CD8-positive, alpha-beta memory T cell (primary cell): Measurements from ENCODE around the gene COL8A1. TPM values are rescaled to one million over a fixed set of nuclear protein-coding genes. Genes with fewer than 3 reads are reported as not detected.

Experiments
- CTCF ChIA-PET: fragments of 350-600 bp; sonication (Branson Sonifier 250); formaldehyde crosslinking; loops from one replicate; lab custom pipeline; 2021; ENCODE audit warnings: antibody characterized with exemption; lab: Charles Lee
- POLR2A ChIA-PET: fragments of 350-600 bp; sonication (Branson Sonifier 250); formaldehyde crosslinking; loops from one replicate; lab custom pipeline; 2021; ENCODE audit warnings: antibody characterized with exemption; lab: Charles Lee
- DNase-seq, 5 donors: peaks; one replicate each; pipeline versions ENCODE4 v3.0.0 to v3.0.0-alpha.2; 2020 to 2022; ENCODE audit warnings: mixed read lengths in 1 of 5
- H3K27ac ChIP-seq: one replicate; pipeline ENCODE4 v1.7.0; 2013; ENCODE audit warnings: low read depth, mild to moderate bottlenecking, low read length, moderate library complexity
- H3K27me3 ChIP-seq: 2 replicates; pipeline ENCODE4 v1.7.0; 2013; ENCODE audit warnings: low read length, mild to moderate bottlenecking; ENCODE audit not compliant: insufficient read depth, poor library complexity, severe bottlenecking
- H3K36me3 ChIP-seq: 2 replicates; pipeline ENCODE4 v1.7.0; 2013; ENCODE audit warnings: mild to moderate bottlenecking, low read length, moderate library complexity; ENCODE audit not compliant: insufficient read depth
- H3K4me1 ChIP-seq: 2 replicates; pipeline ENCODE4 v1.7.0; 2013; ENCODE audit warnings: mild to moderate bottlenecking, low read length, moderate library complexity; ENCODE audit not compliant: insufficient read depth
- H3K4me3 ChIP-seq: 2 replicates; pipeline ENCODE4 v1.7.0; 2013; ENCODE audit warnings: mild to moderate bottlenecking, low read length
- H3K9me3 ChIP-seq: 2 replicates; pipeline ENCODE4 v1.7.0; 2013; ENCODE audit warnings: mild to moderate bottlenecking, low read length
- H3K27ac Mint-ChIP-seq, 8 donors: one replicate each; pipeline ENCODE4 v1.8.0; 2020 to 2021; ENCODE audit warnings: mixed read lengths in 8 of 8, mild to moderate bottlenecking in 6 of 8, inconsistent platforms in 3 of 8, moderate library complexity in 3 of 8
- H3K27me3 Mint-ChIP-seq, 2 donors: one replicate each; pipeline ENCODE4 v1.8.0; 2020 to 2021; ENCODE audit warnings: mixed read lengths in 2 of 2, mild to moderate bottlenecking in 1 of 2, moderate library complexity in 1 of 2
- H3K36me3 Mint-ChIP-seq, 3 donors: one replicate each; pipeline ENCODE4 v1.8.0; 2020 to 2021; ENCODE audit warnings: mixed read lengths in 3 of 3, inconsistent platforms in 1 of 3, mild to moderate bottlenecking in 1 of 3
- H3K4me1 Mint-ChIP-seq, 3 donors: one replicate each; pipeline ENCODE4 v1.8.0; 2020 to 2021; ENCODE audit warnings: mixed read lengths in 3 of 3, inconsistent platforms in 1 of 3, mild to moderate bottlenecking in 1 of 3
- H3K4me3 Mint-ChIP-seq, 7 donors: one replicate each; pipeline ENCODE4 v1.8.0; 2020 to 2021; ENCODE audit warnings: mixed read lengths in 7 of 7, mild to moderate bottlenecking in 6 of 7, moderate library complexity in 4 of 7, inconsistent platforms in 2 of 7
- H3K9me3 Mint-ChIP-seq, 5 donors: one replicate each; pipeline ENCODE4 v1.8.0; 2020 to 2022; ENCODE audit warnings: mixed read lengths in 5 of 5, mild to moderate bottlenecking in 3 of 5, moderate library complexity in 2 of 5, inconsistent platforms in 1 of 5
- polyA plus RNA-seq: library from polyadenylated mRNA; unstranded; fragments of 300-500 nt; fragmentation: Illumina TruSeq; gene quantifications from one replicate; pipeline ENCODE4 v1.2.3, GENCODE V29; 2021
- total RNA-seq, 2 experiments: library from RNA; stranded (reverse); gene quantifications; one replicate each; pipeline ENCODE4 v1.2.3, GENCODE V29; 2021

COL8A1 gene
- total and polyA plus RNA-seq, 3 experiments from 2014 or later: not detected

DNA sequence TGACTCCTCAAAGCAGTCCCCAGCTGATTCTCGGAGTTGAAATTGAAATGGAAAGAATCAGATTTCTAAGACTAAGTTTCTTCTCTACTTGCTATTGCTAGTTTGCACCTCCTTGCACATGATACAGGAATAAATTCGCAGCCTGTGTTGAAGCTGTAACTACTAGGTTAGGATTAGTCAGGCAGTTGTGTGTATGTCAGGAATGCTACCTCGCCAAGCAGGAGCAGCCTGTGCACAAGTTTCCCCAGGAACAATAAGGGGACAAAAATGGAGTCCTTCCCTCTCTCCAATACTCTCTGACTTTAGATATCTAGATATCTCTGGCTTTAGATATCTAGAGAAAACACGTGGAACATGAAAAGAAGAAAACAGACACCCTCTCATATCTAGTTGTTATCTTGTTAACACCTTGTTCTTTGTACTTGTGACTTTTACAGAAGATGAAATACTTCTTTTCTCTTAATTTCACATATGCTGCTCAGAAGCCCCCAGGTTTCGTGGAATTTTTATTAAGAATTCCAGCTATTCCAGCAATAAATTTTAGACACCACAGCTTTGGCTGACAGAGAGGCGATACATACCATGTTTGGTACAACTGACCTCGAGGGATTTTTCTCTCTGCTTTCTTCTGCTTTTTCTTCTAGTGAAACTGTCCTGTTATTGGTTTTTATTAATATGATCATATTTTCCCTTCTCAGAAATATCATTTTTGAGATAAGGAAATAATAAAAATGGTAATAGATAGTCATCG, 123.2 kb downstream of the COL8A1 start:
- H3K27ac ChIP-seq: no peak overlapping the region
- H3K4me1 Mint-ChIP-seq: no peaks in the 10 kb centered on the region
- H3K27me3 Mint-ChIP-seq: peaks cover 7 to 19% of the 10 kb centered on the region in 2 donors
- no peaks in the 10 kb centered on the region for H3K27me3 ChIP-seq
- H3K36me3 ChIP-seq: no peaks in the 10 kb centered on the region
- CTCF ChIA-PET: interaction anchor here (3.1 kb wide), 1 partner anchor 8 kb away, joined by 10 read pairs; no protein-coding TSS in a partner anchor
- no peak overlapping the region for H3K27ac Mint-ChIP-seq
- no peaks in the 10 kb centered on the region for H3K9me3 ChIP-seq
- H3K4me3 ChIP-seq: no peak overlapping the region
- DNase-seq: no peak
- no peaks in the 10 kb centered on the region for H3K4me1 ChIP-seq
- POLR2A ChIA-PET: no interaction called here
- H3K9me3 Mint-ChIP-seq: no peaks in the 10 kb centered on the region
- H3K4me3 Mint-ChIP-seq: no peak overlapping the region
- H3K36me3 Mint-ChIP-seq: no peaks in the 10 kb centered on the region

DNA sequence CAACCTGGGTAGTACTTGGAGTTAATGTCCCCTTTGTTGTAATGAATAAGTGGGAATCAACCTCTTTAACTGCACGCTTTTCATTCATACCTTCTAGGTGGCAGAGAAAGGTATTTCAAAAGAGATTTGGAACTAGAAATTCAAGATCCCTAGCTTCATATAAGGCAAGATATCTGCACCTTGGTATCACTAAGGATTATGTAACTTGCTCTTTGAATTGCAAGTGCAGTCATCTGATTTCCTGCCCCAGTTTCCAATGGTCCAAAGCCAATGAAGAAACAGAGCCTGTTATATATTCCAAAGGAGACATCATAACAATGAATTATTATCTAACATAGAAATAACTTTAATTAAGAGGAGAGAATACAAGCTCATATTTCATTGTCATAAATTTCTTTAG, 124.5 kb downstream of the COL8A1 start:
- ChIA-PET POLR2A (no interaction called here), CTCF (interaction anchor here (3.1 kb wide), 1 partner anchor 9 kb away, joined by 10 read pairs; no protein-coding TSS in a partner anchor)
- no peaks in the 10 kb centered on the region for H3K4me1 Mint-ChIP-seq

GRCh38 chr3:99764377-99764776, 126.0 kb downstream of the COL8A1 start:
- Mint-ChIP-seq H3K4me1 (no peaks in the 10 kb centered on the region), H3K4me3 (no peak overlapping the region), H3K36me3 (no peaks in the 10 kb centered on the region), H3K27me3 (peaks cover 7 to 14% of the 10 kb centered on the region in 2 donors), H3K9me3 (no peaks in the 10 kb centered on the region), H3K27ac (peak overlapping the region in 1 of 8 donors; percentile 11)
- POLR2A ChIA-PET: no interaction called here
- Histone ChIP-seq H3K4me1 (no peaks in the 10 kb centered on the region), H3K27ac (no peak overlapping the region), H3K4me3 (no peak overlapping the region), H3K36me3 (no peaks in the 10 kb centered on the region), H3K27me3 (no peaks in the 10 kb centered on the region), H3K9me3 (no peaks in the 10 kb centered on the region)
- CTCF ChIA-PET: interaction anchor here (3.1 kb wide), 1 partner anchor 10 kb away, joined by 10 read pairs; no protein-coding TSS in a partner anchor
- no peak for DNase-seq

More for the DNA sequence above, 124.5 kb downstream of the COL8A1 start:
- no peak overlapping the region for H3K4me3 Mint-ChIP-seq
- H3K4me3 ChIP-seq: no peak overlapping the region
- H3K27ac ChIP-seq: no peak overlapping the region
- peaks cover 7 to 23% of the 10 kb centered on the region in 2 donors for H3K27me3 Mint-ChIP-seq
- no peaks in the 10 kb centered on the region for H3K9me3 ChIP-seq
- no peaks in the 10 kb centered on the region for H3K4me1 ChIP-seq
- DNase-seq: no peak
- H3K9me3 Mint-ChIP-seq: no peaks in the 10 kb centered on the region
- no peaks in the 10 kb centered on the region for H3K27me3 ChIP-seq
- H3K27ac Mint-ChIP-seq: no peak overlapping the region
- H3K36me3 ChIP-seq: no peaks in the 10 kb centered on the region
- no peaks in the 10 kb centered on the region for H3K36me3 Mint-ChIP-seq

GRCh38 chr3:99765042-99765942, 126.9 kb downstream of the COL8A1 start:
- Histone ChIP-seq H3K36me3 (no peaks in the 10 kb centered on the region), H3K4me3 (no peak overlapping the region), H3K9me3 (no peaks in the 10 kb centered on the region), H3K27ac (no peak overlapping the region), H3K27me3 (no peaks in the 10 kb centered on the region), H3K4me1 (no peaks in the 10 kb centered on the region)
- ChIA-PET CTCF (interaction anchor here (1.4 kb wide), 1 partner anchor 12 kb away, joined by 6 read pairs; no protein-coding TSS in a partner anchor), POLR2A (no interaction called here)
- DNase-seq: no peak
- Mint-ChIP-seq H3K27ac (no peak overlapping the region), H3K4me1 (no peaks in the 10 kb centered on the region), H3K9me3 (no peaks in the 10 kb centered on the region), H3K27me3 (peaks cover 7 to 14% of the 10 kb centered on the region in 2 donors), H3K4me3 (no peak overlapping the region), H3K36me3 (no peaks in the 10 kb centered on the region)

GRCh38 chr3:99767291-99767690, 128.9 kb downstream of the COL8A1 start:
- Mint-ChIP-seq H3K4me1 (no peaks in the 10 kb centered on the region), H3K4me3 (no peak overlapping the region), H3K9me3 (no peaks in the 10 kb centered on the region), H3K27me3 (peaks cover 3 to 6% of the 10 kb centered on the region in 2 donors), H3K36me3 (no peaks in the 10 kb centered on the region), H3K27ac (no peak overlapping the region)
- POLR2A ChIA-PET: no interaction called here
- Histone ChIP-seq H3K27ac (no peak overlapping the region), H3K9me3 (no peaks in the 10 kb centered on the region), H3K4me1 (no peaks in the 10 kb centered on the region), H3K27me3 (no peaks in the 10 kb centered on the region), H3K36me3 (no peaks in the 10 kb centered on the region), H3K4me3 (no peak overlapping the region)
- CTCF ChIA-PET: no interaction called here
- DNase-seq: no peak

DNA sequence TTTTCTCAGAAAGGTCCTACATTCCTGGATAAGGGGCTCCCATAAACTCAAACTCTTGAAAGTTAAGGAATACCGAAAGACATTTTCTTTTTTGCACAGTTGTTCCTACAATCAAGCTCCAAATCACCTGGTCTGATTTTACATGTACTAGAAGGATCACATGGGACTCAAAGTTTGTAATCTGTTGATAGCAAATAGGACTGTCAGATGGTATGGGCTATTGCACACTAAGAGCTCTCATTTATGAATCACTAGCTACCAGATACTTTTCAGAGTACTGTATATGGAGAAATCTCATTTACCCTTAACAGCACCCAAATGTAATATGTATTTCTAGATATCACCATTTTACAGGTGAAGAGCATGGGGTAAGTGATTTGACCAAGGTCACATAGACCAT, 129.7 kb downstream of the COL8A1 start:
- no peak for DNase-seq
- POLR2A ChIA-PET: no interaction called here
- no peaks in the 10 kb centered on the region for H3K36me3 Mint-ChIP-seq
- Histone ChIP-seq H3K27me3 (no peaks in the 10 kb centered on the region), H3K27ac (no peak overlapping the region), H3K4me1 (no peaks in the 10 kb centered on the region), H3K4me3 (no peak overlapping the region), H3K36me3 (no peaks in the 10 kb centered on the region), H3K9me3 (no peaks in the 10 kb centered on the region)
- H3K27me3 Mint-ChIP-seq: peaks cover 0 to 4% of the 10 kb centered on the region in 2 donors
- H3K9me3 Mint-ChIP-seq: no peaks in the 10 kb centered on the region
- CTCF ChIA-PET: no interaction called here
- no peak overlapping the region for H3K27ac Mint-ChIP-seq
- H3K4me3 Mint-ChIP-seq: no peak overlapping the region
- H3K4me1 Mint-ChIP-seq: no peaks in the 10 kb centered on the region

DNA sequence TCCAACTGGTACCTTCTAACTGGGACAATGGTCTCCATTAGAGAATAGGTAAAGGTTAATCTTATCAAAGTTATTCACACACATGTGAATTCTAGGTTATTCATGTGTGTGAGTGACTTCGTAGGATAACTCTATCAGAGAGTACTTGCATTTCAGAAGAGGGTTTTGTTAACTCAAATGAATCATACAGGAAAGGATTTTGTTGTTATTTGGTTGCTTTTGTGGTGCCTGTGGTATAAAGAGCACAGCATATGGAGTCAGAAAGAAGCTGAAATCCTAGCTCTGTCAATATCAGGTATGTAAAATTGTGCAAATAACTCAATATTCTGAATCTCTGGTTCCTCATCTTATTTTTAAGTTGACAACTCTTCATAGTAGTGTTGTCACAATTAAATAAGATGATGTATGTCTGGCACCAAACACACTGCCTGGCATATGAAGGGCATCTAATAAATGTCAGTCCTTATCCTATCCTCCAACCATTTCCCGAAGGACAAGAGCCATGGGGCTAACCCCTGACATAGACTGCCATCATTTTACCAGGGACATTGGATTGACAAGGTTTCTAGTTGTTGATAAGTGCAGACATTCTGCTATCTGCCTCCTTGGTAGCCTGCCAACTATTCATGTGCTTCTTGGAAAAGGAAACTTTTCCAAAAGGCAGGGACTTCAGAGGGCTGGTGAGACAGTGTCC, 130.6 kb downstream of the COL8A1 start:
- Mint-ChIP-seq H3K4me3 (no peak overlapping the region), H3K36me3 (no peaks in the 10 kb centered on the region), H3K9me3 (no peaks in the 10 kb centered on the region), H3K27ac (no peak overlapping the region), H3K4me1 (no peaks in the 10 kb centered on the region), H3K27me3 (peaks cover 0 to 4% of the 10 kb centered on the region in 2 donors)
- ChIA-PET POLR2A (no interaction called here), CTCF (no interaction called here)
- Histone ChIP-seq H3K27me3 (no peaks in the 10 kb centered on the region), H3K9me3 (no peaks in the 10 kb centered on the region), H3K4me1 (no peaks in the 10 kb centered on the region), H3K36me3 (no peaks in the 10 kb centered on the region), H3K27ac (no peak overlapping the region), H3K4me3 (no peak overlapping the region)
- DNase-seq: no peak
